Fibroblast of villous mesenchyme (primary cell): ENCODE results near the gene FBXO40. TPM values are rescaled to one million over a fixed set of nuclear protein-coding genes. Genes with fewer than 3 reads are reported as not detected.

Source experiments
- DNase-seq: peaks from one replicate; pipeline ENCODE4 v3.0.0-alpha.2; 2010; ENCODE audit warnings: low read depth
- H3K4me3 ChIP-seq: 2 replicates; pipeline ENCODE4 v1.5.1; 2011; ENCODE audit warnings: low read depth, mild to moderate bottlenecking, low read length
- total RNA-seq: library from RNA; depleted of rRNA; stranded (reverse); fragments of >200 nt; gene quantifications from 2 replicates; pipeline ENCODE4 v1.2.3, GENCODE V29; 2012
- TF ChIP-seq, protein P1 (sequence below): IDR thresholded peaks from 2 replicates; pipeline ENCODE4 v1.5.1; 2012; ENCODE audit warnings: low read depth, mild to moderate bottlenecking, low read length; ENCODE audit not compliant: insufficient read depth

Gene FBXO40
- total RNA-seq, 1 donor, result not detected

DNA sequence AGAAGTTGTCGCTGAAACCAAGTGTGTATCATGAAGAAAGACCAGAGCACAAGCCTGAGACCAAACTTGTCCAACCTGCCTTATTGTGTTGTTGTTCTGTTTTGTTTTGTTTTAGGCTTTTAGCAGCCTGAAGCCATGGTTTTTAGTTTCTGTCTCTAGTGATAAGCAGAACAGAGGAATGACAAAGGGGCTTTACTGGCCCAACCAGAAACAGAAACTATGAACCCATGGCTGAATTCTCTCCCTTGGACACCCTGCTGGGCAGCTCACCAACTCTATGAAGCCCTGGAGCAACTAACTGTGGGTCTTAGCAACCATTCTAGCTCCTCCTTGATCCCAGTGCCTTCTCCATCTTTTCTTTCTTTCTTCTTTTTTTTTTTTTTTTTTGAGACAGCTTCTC is 37.2 kb downstream of the FBXO40 start:
- DNase-seq, result no peak
- TF ChIP-seq, protein P1, sequence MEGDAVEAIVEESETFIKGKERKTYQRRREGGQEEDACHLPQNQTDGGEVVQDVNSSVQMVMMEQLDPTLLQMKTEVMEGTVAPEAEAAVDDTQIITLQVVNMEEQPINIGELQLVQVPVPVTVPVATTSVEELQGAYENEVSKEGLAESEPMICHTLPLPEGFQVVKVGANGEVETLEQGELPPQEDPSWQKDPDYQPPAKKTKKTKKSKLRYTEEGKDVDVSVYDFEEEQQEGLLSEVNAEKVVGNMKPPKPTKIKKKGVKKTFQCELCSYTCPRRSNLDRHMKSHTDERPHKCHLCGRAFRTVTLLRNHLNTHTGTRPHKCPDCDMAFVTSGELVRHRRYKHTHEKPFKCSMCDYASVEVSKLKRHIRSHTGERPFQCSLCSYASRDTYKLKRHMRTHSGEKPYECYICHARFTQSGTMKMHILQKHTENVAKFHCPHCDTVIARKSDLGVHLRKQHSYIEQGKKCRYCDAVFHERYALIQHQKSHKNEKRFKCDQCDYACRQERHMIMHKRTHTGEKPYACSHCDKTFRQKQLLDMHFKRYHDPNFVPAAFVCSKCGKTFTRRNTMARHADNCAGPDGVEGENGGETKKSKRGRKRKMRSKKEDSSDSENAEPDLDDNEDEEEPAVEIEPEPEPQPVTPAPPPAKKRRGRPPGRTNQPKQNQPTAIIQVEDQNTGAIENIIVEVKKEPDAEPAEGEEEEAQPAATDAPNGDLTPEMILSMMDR, result no peak
- H3K4me3 ChIP-seq, result no peak overlapping the region

DNA sequence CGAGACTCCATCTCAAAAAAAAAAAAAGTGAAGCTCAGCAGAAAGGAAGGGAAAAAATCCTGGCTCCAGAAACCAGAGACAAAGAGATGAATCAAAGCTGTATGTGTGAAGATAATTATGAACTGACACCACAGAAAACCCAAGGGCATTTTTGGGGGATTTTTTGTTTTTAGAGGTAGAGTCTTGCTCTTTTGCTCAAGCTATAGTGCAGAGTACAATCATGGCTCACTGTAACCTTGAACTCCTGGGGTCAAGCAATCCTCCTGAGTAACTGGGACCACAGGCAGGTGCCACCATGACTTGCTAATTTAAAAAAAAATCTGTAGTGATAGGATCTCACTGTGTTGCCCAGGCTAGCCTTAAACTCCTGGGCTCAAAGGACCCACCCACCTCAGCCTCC is 44.7 kb downstream of the FBXO40 start:
- no peak for DNase-seq
- TF ChIP-seq, protein P1, result no peak
- no peak overlapping the region for H3K4me3 ChIP-seq

DNA sequence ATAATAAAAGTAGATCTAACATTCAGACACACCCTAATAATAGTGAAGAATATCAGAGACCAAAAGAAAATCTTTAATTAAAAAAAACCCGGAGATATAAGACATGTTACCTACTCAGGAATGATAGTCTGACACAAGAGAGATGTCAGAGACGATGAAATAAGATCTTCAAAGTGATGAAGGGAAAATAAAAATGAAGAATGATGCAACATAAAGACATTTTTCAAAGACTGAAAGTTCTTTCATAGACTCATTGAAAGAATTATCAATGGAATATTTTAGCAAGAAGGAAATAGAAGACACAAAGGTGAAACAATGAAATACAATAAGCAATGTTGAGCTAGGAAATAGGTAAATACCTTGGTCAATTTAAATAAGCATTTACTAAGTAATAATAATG is 47.9 kb downstream of the FBXO40 start:
- TF ChIP-seq, protein P1, result no peak
- no peak overlapping the region for H3K4me3 ChIP-seq
- DNase-seq, result no peak

DNA sequence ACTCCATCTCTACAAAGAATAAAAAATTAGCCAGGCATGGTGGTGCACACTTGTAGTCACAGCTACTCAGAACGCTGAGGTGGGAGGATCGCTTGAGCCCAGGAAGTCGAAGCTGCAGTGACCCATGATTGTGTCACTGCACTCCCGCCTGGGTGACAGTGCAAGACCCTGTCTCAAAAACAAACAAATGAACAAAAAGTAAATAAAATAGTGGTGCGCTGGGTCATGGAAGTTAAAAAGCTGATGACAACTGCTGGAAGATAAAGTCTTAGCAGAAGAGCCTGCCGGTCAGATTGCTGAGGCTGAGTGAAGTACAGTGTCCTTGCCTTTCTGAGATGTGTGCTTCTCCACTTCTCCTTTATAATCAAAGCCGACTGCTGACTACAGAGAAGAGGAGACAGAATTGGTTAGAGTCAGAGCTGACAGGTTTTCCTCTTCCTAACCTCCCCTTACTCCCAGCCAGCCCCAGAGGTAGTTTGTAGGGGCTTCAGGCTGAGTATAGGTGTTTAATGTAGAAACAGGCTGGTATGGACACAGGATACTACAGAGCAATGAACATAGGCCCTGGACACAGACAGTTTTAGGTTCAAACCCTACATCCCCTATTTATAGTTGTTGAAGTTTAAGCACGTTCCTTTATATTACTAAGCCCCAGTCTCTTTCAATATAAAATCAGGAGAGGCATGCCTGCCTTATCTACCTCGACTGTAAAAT is 49.6 kb downstream of the FBXO40 start:
- no peak overlapping the region for H3K4me3 ChIP-seq
- TF ChIP-seq, protein P1, result no peak
- DNase-seq, result no peak

DNA sequence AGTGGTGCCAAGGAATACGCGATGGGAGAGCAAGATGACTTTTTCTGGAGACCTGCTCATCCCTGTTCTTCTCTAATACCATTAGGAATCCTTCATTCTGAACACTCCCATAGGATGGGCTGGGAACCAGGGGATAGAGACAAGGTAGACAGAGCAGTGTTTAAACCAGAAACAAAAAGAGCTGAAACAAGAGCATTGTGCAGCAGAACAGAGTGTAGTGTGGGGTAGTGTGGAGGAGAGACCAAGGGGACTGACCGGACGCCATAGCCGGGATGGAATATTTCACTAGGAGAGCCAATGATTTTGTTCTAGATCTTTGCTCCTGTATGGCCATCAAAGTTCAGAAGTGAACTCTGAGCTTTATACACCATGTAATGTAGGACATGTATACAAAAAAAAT is 51.9 kb downstream of the FBXO40 start:
- no peak overlapping the region for H3K4me3 ChIP-seq
- TF ChIP-seq, protein P1, result no peak
- no peak for DNase-seq

GRCh38 chr3:121648219-121648958 is 55.2 kb downstream of the FBXO40 start:
- TF ChIP-seq, protein P1, result no peak
- H3K4me3 ChIP-seq, result no peak overlapping the region
- DNase-seq, result no peak
